ENCODE measurements around the gene CAMK1D.

DNA sequence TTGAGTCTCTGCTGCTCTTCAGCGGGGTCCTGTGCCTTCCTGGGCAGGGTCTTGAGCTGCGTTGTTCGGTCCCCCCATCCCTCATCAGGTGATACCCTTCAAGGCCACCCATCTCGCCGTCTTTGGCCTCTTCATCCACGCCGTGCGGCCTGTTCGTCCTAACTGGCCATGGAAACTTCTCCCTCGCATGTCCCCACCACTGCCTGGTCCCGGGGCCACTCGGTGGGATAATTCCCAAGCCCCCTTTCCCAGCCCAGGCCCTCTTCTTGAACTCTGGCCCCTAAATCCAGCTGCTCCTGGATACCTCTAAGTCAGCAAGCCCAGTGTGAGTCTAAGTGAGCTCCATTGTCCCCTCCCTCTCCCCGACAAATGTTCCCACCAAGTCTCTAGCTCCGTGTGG, 74.5 kb downstream of the CAMK1D start:
- TF ChIP-seq, protein P1, sequence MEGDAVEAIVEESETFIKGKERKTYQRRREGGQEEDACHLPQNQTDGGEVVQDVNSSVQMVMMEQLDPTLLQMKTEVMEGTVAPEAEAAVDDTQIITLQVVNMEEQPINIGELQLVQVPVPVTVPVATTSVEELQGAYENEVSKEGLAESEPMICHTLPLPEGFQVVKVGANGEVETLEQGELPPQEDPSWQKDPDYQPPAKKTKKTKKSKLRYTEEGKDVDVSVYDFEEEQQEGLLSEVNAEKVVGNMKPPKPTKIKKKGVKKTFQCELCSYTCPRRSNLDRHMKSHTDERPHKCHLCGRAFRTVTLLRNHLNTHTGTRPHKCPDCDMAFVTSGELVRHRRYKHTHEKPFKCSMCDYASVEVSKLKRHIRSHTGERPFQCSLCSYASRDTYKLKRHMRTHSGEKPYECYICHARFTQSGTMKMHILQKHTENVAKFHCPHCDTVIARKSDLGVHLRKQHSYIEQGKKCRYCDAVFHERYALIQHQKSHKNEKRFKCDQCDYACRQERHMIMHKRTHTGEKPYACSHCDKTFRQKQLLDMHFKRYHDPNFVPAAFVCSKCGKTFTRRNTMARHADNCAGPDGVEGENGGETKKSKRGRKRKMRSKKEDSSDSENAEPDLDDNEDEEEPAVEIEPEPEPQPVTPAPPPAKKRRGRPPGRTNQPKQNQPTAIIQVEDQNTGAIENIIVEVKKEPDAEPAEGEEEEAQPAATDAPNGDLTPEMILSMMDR (conservative IDR thresholded peaks at IDR 0.05 in 1 of 2, IDR thresholded peaks at IDR 0.05 in 1 of 2; ENCODE audit: extremely low read depth in 1 of 2, insufficient read depth in 1 of 2, low read depth in 1 of 2, low read length in 2 of 2): no peak
- TF ChIP-seq EZH2 (IDR thresholded peaks at IDR 0.05; ENCODE audit: borderline replicate concordance, low read length): no peak
